ENCODE data around the gene PPA1. TPM values are rescaled to one million over a fixed set of nuclear protein-coding genes. Genes with fewer than 3 reads are reported as not detected.

Gene PPA1
- 224 to 282 TPM (median 236 TPM) in 5 replicates for total RNA-seq (2022; extraction: Qiagen RNA extraction)

DNA sequence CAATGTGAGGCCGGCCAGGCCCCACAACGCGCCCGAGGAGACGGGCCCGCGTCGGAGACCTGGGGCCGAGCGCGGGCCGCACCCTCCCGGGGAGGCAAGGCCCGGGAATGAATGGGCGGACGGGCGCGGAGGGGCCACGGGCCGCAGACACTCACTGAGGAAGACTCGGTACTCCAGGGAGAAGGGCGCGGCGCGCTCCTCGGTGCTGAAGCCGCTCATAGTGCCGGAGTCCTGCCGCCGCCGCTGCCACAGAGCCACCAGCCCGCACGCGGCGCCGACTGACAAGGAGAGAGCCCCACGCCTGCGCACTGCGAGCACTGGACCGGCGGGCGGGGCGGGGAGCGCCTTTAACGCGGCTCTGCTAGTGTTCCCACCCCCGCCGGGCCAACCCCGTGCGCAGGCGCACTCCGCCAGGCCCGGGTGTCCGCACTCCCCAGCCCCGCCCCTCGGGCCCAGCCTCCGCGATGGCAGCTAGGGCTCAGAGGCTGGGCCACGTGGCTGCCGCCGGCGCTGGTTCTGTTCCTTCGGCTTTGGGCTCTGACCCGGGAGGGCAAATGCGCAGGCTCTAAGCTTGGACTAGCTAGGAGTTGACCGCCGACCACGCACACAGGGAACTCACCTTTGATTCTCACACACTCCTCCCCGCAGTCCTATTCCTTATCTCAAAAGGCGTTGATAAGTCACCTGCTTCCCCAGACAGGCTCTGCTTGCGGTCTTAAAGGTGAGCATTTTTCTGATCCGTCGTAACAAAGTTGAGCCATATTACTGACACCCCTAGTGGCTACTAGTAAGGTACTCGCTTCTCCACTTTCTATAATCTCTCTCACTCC lies at the start of gene PPA1:
PPA1 (minus strand) TSS at position 321 of the 830 bp plus-strand sequence; CDS start at position 219, 102 bp downstream.

Other genes starting within 250 kb of the PPA1 start
- gene MACROH2A2, start 180.6 kb downstream of the PPA1 start, total RNA-seq (2022; extraction: Qiagen RNA extraction): 23.6 to 28.1 TPM (median 26.2 TPM) in 5 replicates
- gene AIFM2, start 100.6 kb downstream of the PPA1 start, total RNA-seq (2022; extraction: Qiagen RNA extraction): 28.4 to 36.8 TPM (median 34.3 TPM) in 5 replicates
- 11.4 to 18.2 TPM (median 16.8 TPM) in 5 replicates for gene TYSND1, start 86.7 kb downstream of the PPA1 start, total RNA-seq (2022; extraction: Qiagen RNA extraction)
- gene SAR1A, start 62.9 kb downstream of the PPA1 start, total RNA-seq (2022; extraction: Qiagen RNA extraction): 77.5 to 88.7 TPM (median 77.9 TPM) in 5 replicates
- gene NPFFR1, start 50.6 kb upstream of the PPA1 start, total RNA-seq (2022; extraction: Qiagen RNA extraction): under 0.01 TPM in 1 of 5 replicates, not detected in the others
- gene LRRC20, start 149.2 kb upstream of the PPA1 start, total RNA-seq (2022; extraction: Qiagen RNA extraction): 18.4 to 20.7 TPM (median 18.9 TPM) in 5 replicates
- gene EIF4EBP2, start 170.7 kb upstream of the PPA1 start, total RNA-seq (2022; extraction: Qiagen RNA extraction): 12.0 to 15.6 TPM (median 13.6 TPM) in 5 replicates
- gene NODAL, start 208.3 kb upstream of the PPA1 start, total RNA-seq (2022; extraction: Qiagen RNA extraction): not detected in 5 replicates
- 5.4 to 7.6 TPM (median 6.5 TPM) in 5 replicates for gene PALD1, start 245.3 kb upstream of the PPA1 start, total RNA-seq (2022; extraction: Qiagen RNA extraction)